Coronary artery (tissue), 2 donors: Measurements from ENCODE around the gene USP51.

Source experiments
- DNase-seq: peaks from one replicate; pipeline ENCODE4 v3.0.0-alpha.2; 2017; ENCODE audit warnings: low spot score
- H3K27ac ChIP-seq, 2 donors: fragments of 200-600 bp; sonication (generic); one replicate each; pipeline ENCODE4 v1.5.1; 2016 to 2019
- H3K4me3 ChIP-seq: fragments of 200-600 bp; sonication (generic); 2 replicates; pipeline ENCODE4 v1.5.1; 2016; ENCODE audit warnings: mild to moderate bottlenecking, moderate library complexity
- CTCF ChIP-seq: fragments of 200-600 bp; sonication (generic); IDR thresholded peaks from one replicate; pipeline ENCODE4 v1.5.1; 2019; ENCODE audit warnings: antibody characterized with exemption

USP51 gene

GRCh38 chrX:55490974-55491373 is 1.3 kb upstream of the USP51 start:
- no peak for DNase-seq
- H3K4me3 ChIP-seq: no peak overlapping the region
- no peak for TF ChIP-seq CTCF
- H3K27ac ChIP-seq: no peak overlapping the region

- H3K27ac ChIP-seq: peak overlapping the region; percentile 92 to 96
- H3K4me3 ChIP-seq: peak overlapping the region; percentile 74
- no peak for DNase-seq
- TF ChIP-seq CTCF: no peak
These were observed 473 bp upstream of the USP51 start for GRCh38 chrX:55490121-55490520.

- H3K4me3 ChIP-seq: peak overlapping the region; percentile 74
- TF ChIP-seq CTCF: no peak
- peak; percentile 83 for DNase-seq
- peak overlapping the region; percentile 92 to 96 for H3K27ac ChIP-seq
These were observed 895 bp downstream of the USP51 start for GRCh38 chrX:55488593-55489313.

- DNase-seq: no peak
- H3K27ac ChIP-seq: peak overlapping the region; percentile 92 to 96
- peak overlapping the region; percentile 74 for H3K4me3 ChIP-seq
- TF ChIP-seq CTCF: no peak
These were observed 1.5 kb downstream of the USP51 start for GRCh38 chrX:55488006-55488592.

GRCh38 chrX:55487143-55487542 is 2.5 kb downstream of the USP51 start:
- peak overlapping the region in 1 of 2 donors; percentile 8 for H3K27ac ChIP-seq
- peak; percentile 24 for DNase-seq
- TF ChIP-seq CTCF: no peak
- H3K4me3 ChIP-seq: no peak overlapping the region

GRCh38 chrX:55486736-55487135 is 2.9 kb downstream of the USP51 start:
- H3K4me3 ChIP-seq: no peak overlapping the region
- no peak for TF ChIP-seq CTCF
- DNase-seq: no peak
- peak overlapping the region in 1 of 2 donors; percentile 8 for H3K27ac ChIP-seq

- no peak for TF ChIP-seq CTCF
- Histone ChIP-seq H3K4me3 (no peak overlapping the region), H3K27ac (no peak overlapping the region)
- DNase-seq: no peak
These were observed 4.7 kb downstream of the USP51 start for GRCh38 chrX:55484948-55485347.
